M059J (cell line): ENCODE data around the gene ZKSCAN5. TPM values are rescaled to one million over a fixed set of nuclear protein-coding genes. Genes with fewer than 3 reads are reported as not detected.
A peak's percentile ranks its signal among the peaks of the same experiment; 100 is the strongest.
"Not testable (repeated sequence)": the region's sequence is repeated elsewhere in the genome, so short reads cannot be mapped to it uniquely, and the experiment has no call there.

Experiments
- DNase-seq: peaks from one replicate; pipeline ENCODE4 v3.0.0-alpha.2; 2012; ENCODE audit warnings: low read depth
- total RNA-seq: library from RNA; depleted of rRNA; stranded (reverse); fragments of >200 nt; shearing (Covaris generic); gene quantifications from 2 replicates; pipeline ENCODE4 v1.2.3, GENCODE V29; 2014

Gene ZKSCAN5
- total RNA-seq, 1 experiment from 2014 or later: 19.9 TPM

DNA sequence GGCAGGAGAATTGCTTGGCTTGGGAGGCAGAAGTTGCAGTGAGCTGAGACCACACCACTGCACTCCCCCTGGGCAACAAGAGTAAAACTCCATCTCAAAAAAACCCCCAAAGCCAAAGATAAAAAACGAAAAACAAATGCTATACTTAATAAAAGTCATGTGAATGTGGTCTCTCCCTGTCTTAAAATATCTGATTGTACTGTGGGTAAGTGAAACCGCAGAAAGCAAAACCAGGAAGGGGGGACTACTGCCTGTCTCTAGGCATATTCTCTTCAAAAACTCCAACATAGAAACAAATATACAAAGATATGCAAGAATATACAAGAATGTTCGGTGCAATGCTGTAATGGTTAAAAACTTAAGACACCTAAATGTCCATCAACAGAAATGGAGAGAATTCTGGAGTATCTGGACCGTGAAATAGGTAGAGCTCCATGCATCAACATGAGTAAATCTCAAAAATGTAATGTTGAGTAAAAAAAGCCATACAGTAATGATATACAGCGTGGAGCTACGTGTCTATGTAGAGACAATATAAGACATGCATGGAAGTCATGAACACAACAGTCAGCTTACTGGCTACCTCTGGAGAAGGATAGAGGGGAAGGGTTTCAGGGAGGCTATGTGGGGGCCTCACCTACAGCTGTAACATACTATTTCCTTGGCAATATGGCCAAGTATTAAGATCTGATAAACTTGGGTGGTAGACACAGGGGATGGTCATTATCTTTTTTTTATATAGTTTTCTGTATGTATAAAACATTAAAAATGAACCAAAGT is 6.5 kb upstream of the ZKSCAN5 start:
- DNase-seq: no peak

DNA sequence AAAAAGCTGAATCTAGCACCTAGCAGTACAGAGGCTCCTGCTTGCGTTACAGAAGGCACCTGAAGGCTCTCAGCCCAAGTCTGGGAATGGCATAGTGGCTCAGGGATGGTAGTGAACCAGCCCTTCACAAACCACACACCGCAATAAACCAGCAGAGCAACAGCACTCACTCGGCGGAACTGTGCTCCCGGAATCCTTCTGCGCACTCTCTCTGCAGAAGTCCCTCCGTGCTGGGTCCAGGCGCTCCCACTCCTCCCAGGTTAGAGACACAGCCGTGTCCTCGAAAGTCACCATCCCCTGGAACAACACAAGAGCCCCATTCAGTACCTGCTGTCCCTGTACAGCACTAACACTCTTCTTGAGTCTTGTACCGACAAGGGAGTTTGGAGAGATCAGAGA is 5.9 kb upstream of the ZKSCAN5 start:
- DNase-seq: no peak

DNA sequence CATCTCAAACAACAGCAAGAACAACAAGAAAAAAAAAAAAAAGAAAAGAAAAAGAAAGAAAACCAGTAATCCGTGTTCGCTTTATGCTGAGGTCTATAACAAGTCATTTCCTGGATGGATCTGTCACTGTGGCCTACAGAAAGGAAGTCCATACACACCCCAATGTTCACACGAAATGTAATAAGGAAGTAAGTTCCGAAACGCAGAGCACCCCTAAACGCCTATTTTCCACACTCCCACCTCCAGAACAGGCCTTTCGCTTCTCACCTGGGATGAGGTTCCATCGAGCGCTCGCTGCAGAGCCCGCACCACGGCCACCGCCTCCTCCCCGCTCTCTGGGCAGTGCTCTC is 5.1 kb upstream of the ZKSCAN5 start:
- DNase-seq: peak; percentile 36

DNA sequence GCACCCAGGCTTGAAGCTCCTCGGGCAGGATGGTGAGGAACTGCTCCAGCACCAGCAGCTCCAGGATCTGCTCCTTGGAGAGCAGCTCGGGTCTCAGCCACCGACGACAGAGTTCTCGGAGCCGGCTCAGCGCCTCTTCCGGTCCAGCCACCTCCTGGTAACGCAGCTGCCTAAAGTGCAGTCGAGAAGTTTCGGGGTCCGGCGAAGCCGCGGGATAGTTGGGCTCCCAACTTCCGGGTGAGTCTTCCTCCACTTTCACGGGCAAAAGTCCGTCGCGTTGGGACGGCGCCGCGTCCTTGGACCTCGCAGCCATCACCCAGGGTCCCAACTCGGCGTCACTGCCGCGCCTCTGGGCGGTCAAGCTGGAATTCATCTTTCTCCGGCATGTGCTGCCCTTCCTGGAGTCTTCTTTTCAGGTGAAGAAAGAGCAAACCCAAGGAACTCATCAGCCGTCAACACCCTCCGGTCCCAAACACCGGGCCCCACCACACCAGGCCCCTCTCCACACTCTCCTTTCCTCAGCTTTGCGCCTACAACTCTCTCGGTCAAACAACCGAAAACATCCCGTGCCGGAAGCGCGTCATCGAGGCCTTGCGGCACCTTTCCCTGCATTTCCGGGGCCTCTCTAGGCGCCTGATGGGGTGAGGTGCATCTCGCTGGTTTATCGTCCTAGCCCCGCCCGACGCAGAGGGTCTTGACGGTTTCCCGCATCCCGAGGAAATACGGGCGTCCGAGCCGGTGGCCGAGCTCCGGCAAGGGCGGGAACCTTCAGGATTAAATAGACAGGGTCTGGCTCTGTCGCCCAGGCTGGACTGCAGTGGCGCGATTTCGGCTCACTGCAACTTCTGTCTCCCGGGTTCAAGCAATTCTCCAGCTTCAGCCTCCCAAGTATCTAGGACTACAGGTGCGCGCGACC is 4.5 kb upstream of the ZKSCAN5 start, which contains the start of gene ZNF394:
Gene ZNF394 (minus strand): TSS at position 561 of the 916 bp plus-strand sequence. CDS start 188 bp downstream, at position 373.
- DNase-seq: peak; percentile 93

DNA sequence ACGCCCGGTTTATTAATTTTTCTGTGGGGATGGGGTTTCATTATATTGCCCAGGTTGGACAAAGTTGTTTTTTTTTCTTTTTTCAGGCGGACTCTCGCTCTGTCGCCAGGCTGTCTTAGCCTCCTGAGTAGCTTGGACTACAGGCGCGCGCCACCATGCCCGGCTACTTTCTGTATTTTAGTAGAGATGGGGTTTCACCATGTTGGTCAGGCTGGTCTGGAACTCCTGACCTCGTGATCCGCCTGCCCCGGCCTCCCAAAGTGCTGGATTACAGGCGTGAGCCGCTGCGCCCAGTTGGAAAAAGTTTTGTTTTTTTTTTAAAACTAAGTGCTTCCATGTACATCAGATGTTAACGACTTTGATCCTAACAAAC is 3.8 kb upstream of the ZKSCAN5 start:
- DNase-seq: no peak

DNA sequence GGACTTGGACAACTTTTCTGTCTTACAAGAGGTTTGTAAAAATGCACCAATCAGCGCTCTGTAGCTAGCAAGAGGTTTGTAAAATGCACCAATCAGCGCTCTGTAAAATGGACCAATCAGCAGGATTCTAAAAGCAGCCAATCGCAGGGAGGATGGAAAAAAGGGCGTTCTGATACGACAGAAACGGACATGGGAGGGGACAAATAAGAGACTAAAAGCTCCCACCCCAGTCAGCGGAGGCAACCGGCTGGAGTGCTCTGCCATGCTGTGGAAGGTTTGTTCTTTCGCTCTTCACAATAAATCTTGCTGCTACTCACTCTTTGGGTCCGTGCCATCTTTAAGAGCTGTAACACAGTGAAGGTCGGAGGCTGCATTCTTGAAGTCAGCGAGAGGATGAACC is 3.2 kb upstream of the ZKSCAN5 start:
- not testable (repeated sequence) for DNase-seq

DNA sequence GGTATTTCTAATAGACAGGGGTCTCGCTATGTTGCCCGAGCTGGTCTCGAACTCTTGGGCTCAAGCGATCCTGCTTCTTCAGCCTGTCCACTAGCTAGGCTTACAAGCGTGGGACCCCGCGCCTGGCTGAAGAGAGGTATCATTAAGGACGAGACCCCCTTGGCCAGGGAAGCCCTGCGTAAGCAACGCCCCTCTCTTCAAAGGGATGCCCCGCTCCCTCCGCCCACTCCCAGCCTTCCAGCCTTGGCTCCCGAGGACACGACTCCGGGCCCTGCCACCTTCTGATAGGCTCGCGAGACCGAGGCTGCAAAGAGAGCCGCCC is 220 bp upstream of the ZKSCAN5 start:
- no peak for DNase-seq

DNA sequence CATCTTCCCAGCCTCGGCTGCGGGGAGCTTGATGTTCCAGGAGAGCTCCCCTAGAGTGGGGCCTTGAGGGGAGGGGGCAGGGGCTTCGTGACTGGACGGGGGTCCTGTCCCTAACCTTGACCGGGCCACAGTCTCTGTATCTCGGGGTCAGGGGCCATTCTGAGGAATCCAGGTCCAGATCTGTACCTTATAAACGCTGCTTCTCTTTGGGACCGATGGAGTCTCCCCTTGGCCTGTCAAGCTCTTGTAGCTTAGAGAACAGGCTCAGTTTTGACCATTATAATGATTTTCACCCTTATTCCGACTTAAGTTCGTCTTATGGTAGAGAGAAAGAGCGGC is 831 bp downstream of the ZKSCAN5 start:
- no peak for DNase-seq

DNA sequence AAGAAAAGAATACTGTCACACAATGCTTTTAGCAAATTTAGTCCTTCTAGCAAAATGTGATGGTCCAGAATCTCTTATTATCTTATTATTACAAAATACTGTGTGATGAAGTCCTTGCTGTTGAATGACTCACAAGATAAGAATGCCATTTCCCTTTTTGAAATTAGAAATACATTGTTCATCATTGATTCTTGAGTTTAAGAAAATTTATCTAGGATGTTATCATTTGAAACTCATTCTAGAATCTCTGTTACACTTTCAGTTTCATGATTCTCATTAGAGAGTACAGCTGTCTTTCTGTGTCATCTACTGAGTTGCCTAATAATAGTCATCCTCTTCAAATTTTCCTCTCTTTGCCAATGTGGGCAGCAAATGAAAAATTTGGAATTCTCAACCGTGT is 9.6 kb downstream of the ZKSCAN5 start:
- DNase-seq: no peak

DNA sequence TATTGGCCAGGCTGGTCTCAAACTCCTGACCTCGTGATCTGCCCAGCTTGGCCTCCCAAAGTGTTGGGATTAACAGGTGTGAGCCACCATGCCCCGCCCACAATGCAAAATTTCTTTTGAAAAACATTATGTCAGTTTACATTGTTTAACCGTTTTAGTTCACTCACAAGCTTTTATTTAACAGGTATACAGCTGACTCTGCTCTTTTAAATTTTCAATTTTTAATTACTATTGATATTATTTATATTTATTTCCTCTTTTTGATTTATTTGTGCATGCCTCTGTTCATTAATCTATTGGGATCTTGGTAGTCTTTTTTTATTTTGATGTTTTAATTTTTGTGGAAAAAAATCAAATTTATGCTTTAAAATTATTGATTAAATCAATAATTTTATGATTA is 16.9 kb downstream of the ZKSCAN5 start:
- no peak for DNase-seq

DNA sequence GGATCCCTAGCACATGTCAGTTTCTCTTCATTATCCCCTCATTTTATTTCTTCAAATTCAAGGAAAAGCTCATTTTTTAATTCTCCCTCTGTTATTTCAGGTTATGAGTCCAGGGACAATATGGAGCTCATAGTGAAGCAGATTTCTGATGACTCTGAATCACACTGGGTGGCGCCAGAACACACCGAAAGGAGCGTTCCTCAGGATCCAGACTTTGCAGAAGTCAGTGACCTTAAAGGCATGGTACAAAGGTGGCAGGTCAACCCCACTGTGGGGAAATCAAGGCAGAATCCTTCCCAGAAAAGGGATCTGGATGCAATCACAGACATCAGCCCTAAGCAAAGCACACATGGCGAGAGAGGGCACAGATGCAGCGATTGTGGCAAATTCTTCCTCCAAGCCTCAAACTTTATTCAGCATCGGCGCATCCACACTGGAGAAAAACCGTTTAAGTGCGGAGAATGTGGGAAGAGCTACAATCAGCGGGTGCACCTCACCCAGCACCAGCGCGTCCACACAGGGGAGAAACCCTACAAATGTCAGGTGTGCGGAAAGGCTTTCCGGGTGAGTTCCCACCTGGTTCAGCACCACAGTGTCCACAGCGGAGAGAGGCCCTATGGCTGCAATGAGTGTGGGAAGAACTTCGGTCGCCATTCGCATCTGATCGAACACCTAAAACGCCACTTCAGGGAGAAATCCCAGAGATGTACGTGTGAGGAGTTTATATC is 21.4 kb downstream of the ZKSCAN5 start:
- no peak for DNase-seq

DNA sequence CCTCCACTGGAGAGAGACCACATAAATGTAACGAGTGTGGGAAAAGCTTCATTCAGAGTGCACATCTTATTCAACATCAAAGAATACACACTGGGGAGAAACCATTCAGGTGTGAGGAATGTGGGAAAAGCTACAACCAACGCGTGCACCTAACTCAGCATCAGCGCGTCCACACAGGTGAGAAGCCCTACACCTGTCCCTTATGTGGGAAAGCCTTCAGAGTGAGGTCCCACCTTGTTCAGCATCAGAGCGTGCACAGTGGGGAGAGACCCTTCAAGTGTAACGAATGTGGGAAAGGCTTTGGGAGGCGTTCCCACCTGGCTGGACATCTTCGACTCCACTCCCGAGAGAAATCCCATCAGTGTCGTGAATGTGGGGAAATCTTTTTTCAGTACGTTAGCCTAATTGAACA is 26.9 kb downstream of the ZKSCAN5 start:
- no peak for DNase-seq

DNA sequence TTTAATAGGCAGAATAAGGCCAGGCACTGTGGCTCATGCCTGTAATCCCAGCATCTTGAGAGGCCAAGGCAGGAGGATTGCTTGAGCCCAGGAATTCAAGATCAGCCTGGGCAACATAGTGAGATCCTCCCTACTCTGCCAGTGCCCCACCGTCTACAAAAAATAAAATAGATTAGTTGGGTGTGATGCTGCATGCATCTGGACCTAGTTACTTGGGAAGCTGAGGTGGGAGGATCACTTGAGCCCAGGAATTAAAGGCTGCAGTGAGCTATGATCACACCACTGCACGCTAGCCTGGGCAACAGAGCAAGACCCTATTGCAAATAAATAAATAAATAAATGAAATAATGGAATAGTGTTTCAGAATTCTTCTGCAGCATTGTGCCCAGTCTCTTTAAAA is 31.2 kb downstream of the ZKSCAN5 start:
- no peak for DNase-seq

DNA sequence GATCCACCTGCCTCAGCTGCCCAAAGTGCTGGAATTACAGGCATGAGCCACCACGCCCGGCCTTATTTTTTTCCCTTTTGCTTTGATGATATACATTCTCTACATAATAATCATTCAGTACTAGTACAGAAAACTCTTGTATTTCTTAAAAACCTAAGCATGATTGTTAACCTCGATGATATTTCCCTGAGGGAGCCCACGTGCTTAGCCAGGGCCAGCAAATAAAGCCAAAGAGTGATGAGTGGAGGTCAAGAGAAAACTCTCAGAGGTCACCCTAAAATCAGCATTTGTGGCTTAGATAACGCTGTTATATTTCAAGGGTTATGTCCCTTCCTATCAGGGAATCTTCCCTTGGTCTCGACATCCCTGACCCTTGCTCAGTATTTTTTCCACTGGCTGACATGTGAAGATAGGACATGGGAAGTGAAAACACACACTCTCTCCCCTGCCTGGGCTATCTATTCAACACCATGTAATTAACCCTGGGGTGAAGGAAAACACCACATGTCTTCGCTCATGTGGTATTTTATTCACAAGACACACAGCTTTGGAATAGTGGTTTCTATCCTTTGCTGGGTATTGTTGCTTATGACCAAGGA is 34.9 kb downstream of the ZKSCAN5 start:
- DNase-seq: no peak

DNA sequence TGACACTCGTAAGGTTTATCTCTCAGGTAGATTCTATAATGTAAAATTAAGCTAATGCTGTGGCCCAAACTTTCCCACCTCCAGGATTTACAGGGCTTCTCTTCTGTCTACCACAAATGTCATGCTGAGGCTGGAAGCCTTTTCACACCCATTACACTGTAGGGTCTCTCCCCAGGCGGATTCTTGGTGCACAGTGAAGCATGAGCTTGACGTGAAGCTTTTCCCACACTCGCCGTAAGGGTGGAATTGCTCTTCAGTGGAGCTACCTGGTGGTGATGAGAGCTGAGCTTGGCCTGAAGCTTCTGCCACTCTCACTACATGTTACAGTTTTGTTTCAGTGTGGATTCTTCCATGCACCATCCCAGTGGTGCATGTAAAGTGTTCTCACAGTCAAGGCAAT is 36.1 kb downstream of the ZKSCAN5 start:
- no peak for DNase-seq

DNA sequence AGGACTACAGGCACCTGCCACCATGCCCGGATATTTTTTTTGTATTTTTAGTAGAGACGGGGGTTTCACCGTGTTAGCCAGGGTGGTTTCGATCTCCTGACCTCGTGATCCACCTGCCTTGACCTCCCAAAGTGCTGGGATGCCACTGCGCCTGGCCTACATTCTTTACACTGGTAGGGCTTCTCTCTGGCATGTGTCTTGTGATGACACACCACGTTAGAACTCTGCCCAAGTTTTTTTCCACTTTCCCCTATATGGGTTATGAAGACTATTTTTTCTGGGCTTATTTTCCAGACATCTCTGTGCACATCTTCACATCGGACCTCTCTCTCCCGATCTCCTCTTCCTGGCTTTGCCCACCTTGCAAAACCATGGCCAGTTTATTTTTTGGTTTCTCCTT is 36.8 kb downstream of the ZKSCAN5 start:
- no peak for DNase-seq

DNA sequence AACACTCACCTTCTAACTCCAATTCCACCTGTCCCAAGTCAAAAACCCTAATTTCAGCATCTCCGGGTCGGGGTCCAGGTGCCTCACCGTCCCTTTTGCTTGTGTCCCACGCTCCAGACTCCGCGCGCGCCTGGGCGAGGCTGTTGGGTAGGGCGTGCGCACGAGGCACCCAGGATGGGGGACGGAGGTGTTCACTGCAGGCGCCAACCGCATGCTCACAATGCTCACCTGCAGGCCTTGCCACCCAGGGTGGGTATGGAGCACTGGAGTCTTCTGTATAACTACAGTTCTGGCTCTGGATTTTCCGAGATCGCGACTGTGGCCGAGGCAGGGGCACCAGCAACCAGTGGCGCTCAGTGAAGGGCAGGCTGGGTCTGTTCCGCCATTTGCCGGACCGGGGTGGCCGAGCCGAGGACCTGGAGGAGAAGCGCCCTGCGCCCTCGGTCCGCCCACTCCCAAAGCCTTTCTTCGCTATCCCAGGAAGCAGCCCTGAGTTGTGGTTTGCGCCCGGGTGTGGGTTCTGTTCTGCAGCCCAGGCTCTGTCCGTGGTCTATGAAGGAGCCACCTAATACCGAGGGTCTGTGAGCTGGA is 38.7 kb downstream of the ZKSCAN5 start:
- DNase-seq: no peak

DNA sequence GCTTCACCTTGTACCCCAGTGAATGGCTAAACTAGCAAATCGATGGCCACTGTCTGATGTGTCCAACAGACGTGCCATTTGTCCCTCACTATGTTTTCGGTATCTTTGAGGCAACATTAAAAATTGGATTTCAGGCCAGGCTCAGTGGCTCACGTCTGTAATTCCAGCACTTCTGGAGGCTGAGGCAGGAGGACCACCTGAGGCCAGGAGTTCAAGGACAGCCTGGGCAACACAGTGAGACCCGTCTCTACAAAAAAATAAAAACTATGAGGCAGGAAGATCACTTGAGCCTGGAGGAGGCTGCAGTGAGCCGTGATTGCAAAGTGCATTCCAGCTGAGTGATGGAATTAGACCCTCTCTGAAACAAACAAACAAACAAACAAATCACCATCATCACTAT is 39.5 kb downstream of the ZKSCAN5 start:
- DNase-seq: no peak

DNA sequence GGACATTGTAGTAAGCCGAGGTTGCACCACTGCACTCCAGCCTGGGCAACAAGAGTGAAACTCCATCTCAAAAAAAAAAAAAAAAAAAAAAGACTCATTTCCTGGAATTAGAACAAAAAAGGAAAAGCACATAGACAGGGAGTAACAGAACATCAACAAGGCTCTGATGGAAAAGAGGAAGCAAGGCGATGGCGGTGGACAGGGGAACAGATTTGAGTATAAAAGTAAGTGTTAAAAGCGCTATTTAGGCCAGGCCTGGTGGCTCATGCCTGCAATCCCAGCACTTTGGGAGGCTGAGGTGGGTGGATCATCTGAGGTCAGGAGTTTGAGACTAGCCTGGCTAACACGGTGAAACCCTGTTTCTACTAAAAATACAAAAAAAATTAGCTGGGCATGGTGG is 40.8 kb downstream of the ZKSCAN5 start:
- not testable (repeated sequence) for DNase-seq

DNA sequence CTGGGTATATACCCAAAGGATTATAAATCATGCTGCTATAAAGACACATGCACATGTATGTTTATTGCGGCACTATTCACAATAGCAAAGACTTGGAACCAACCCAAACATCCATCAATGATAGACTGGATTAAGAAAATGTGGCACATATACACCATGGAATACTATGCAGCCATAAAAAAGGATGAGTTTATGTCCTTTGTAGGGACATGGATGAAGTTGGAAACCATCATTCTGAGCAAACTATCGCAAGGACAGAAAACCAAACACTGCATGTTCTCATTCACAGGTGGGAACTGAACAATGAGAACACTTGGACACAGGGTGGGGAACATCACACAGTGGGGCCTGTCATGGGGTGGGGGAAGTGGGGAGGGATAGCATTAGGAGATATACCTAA is 45.1 kb downstream of the ZKSCAN5 start:
- DNase-seq: not testable (repeated sequence)

DNA sequence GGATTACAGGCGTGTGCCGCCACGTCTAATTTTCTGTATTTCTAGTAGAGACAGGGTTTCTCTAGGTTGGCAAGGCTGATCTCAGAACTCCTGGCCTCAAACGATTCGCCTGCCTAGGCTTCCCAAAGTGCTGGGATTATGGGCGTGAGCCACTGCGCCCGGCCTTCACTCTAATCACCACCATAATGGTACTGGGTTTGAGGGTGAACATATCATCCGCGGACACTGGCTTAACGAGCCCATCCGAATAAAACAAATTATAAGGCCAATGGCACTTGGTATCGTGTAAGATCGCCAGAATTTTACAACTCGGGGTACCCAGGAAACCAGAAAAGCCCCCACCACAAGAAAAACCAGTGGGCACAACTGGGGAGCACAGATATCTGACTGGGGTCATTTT is 46.9 kb downstream of the ZKSCAN5 start:
- no peak for DNase-seq
